ENCODE measurements around the gene PCYT2.

PCYT2 gene

GRCh38 chr17:81914103-81914850 lies 3.1 kb upstream of the PCYT2 start:
- Histone ChIP-seq H3K4me3 (ENCODE audit: low read depth in 1 of 2, low read length in 1 of 2) (no peak overlapping the region), H3K4me1 (ENCODE audit: control insufficient read depth in 1 of 2, insufficient read depth in 1 of 2, low read depth in 1 of 2, low read length in 1 of 2) (peaks cover 54% of the 10 kb centered on the region in 2 experiments), H3K36me3 (peaks cover 56% of the 10 kb centered on the region), H3K27me3 (peaks cover 4% of the 10 kb centered on the region), H3K9me3 (no peaks in the 10 kb centered on the region), H3K27ac (no peak overlapping the region)
- no peak for TF ChIP-seq CTCF (IDR thresholded peaks at IDR 0.05)

- H3K36me3 ChIP-seq = peaks cover 51% of the 10 kb centered on the region
- no peak overlapping the region for H3K4me3 ChIP-seq (ENCODE audit: low read depth in 1 of 2, low read length in 1 of 2)
- H3K4me1 ChIP-seq (ENCODE audit: control insufficient read depth in 1 of 2, insufficient read depth in 1 of 2, low read depth in 1 of 2, low read length in 1 of 2) = peaks cover 47 to 50% of the 10 kb centered on the region in 2 experiments
Observed at GRCh38 chr17:81913394-81914102, 2.3 kb upstream of the PCYT2 start.

GRCh38 chr17:81912441-81913309 lies 1.5 kb upstream of the PCYT2 start:
- Histone ChIP-seq H3K9me3 (no peaks in the 10 kb centered on the region), H3K36me3 (peaks cover 51% of the 10 kb centered on the region), H3K27ac (peak overlapping the region; percentile 56), H3K27me3 (peaks cover 4% of the 10 kb centered on the region), H3K4me1 (ENCODE audit: control insufficient read depth in 1 of 2, insufficient read depth in 1 of 2, low read depth in 1 of 2, low read length in 1 of 2) (peaks cover 41 to 45% of the 10 kb centered on the region in 2 experiments), H3K4me3 (ENCODE audit: low read depth in 1 of 2, low read length in 1 of 2) (no peak overlapping the region)
- TF ChIP-seq CTCF (IDR thresholded peaks at IDR 0.05) = no peak

More at GRCh38 chr17:81913394-81914102, 2.3 kb upstream of the PCYT2 start:
- Histone ChIP-seq H3K9me3 (no peaks in the 10 kb centered on the region), H3K27ac (no peak overlapping the region), H3K27me3 (peaks cover 4% of the 10 kb centered on the region)
- TF ChIP-seq CTCF (IDR thresholded peaks at IDR 0.05) = no peak

GRCh38 chr17:81911969-81912368 lies 770 bp upstream of the PCYT2 start:
- Histone ChIP-seq H3K27ac (peak overlapping the region; percentile 56), H3K4me3 (ENCODE audit: low read depth in 1 of 2, low read length in 1 of 2) (peak overlapping the region; percentile 32 to 57), H3K36me3 (peaks cover 50% of the 10 kb centered on the region), H3K27me3 (peaks cover 4% of the 10 kb centered on the region), H3K4me1 (ENCODE audit: control insufficient read depth in 1 of 2, insufficient read depth in 1 of 2, low read depth in 1 of 2, low read length in 1 of 2) (peaks cover 34 to 39% of the 10 kb centered on the region in 2 experiments), H3K9me3 (no peaks in the 10 kb centered on the region)
- TF ChIP-seq CTCF (IDR thresholded peaks at IDR 0.05) = no peak

- Histone ChIP-seq H3K4me3 (ENCODE audit: low read depth in 1 of 2, low read length in 1 of 2) (peak overlapping the region; percentile 70 to 76), H3K36me3 (peaks cover 42% of the 10 kb centered on the region), H3K27ac (peak overlapping the region; percentile 36), H3K27me3 (peaks cover 4% of the 10 kb centered on the region), H3K9me3 (no peaks in the 10 kb centered on the region), H3K4me1 (ENCODE audit: control insufficient read depth in 1 of 2, insufficient read depth in 1 of 2, low read depth in 1 of 2, low read length in 1 of 2) (peaks cover 23 to 28% of the 10 kb centered on the region in 2 experiments)
- TF ChIP-seq CTCF (IDR thresholded peaks at IDR 0.05) = no peak
Observed at GRCh38 chr17:81910840-81911276, 341 bp downstream of the PCYT2 start.
